ENCODE data around the gene GREB1.

Gene GREB1

GRCh38 chr2:11540148-11540995 lies 6.5 kb downstream of the GREB1 start:
- CTCF ChIA-PET, result interaction anchor here (0.6 kb wide), 1 partner anchor 811 kb away, joined by 3 read pairs; no protein-coding TSS in a partner anchor
- no peaks in the 10 kb centered on the region for H3K9me3 ChIP-seq (ENCODE audit: control insufficient read depth, insufficient read depth, low read depth, low read length)
- H3K4me3 ChIP-seq (ENCODE audit: low read depth, low read length), result no peak overlapping the region
- no peak overlapping the region for H3K27ac ChIP-seq (ENCODE audit: extremely low read depth, low read depth, low read length)
- no peaks in the 10 kb centered on the region for H3K36me3 ChIP-seq (ENCODE audit: control insufficient read depth in 2 of 2, insufficient read depth in 1 of 2, low read length in 2 of 2)
- H3K4me1 ChIP-seq (ENCODE audit: control insufficient read depth, insufficient read depth, low read length), result no peaks in the 10 kb centered on the region; the same call in 1 of the 2 replicates
- TF ChIP-seq SCRT1 (tag by site-specific recombination; IDR thresholded peaks at IDR 0.05; ENCODE audit: borderline replicate concordance) (0 out of 2 replicates have a peak, but pooled peaks have one; percentile 17), SCRT2 (tag by site-specific recombination; IDR thresholded peaks at IDR 0.05) (peak; percentile 91), ZNF335 (tag by site-specific recombination; conservative IDR thresholded peaks at IDR 0.05) (0 out of 2 replicates have a peak, but pooled peaks have one; percentile 25), ZIC2 (tag by site-specific recombination; IDR thresholded peaks at IDR 0.05) (peak; percentile 32; the same call in 1 of the 2 replicates), AEBP2 (tag by site-specific recombination; IDR thresholded peaks at IDR 0.05; ENCODE audit: borderline replicate concordance) (no peak), SP7 (tag by site-specific recombination; IDR thresholded peaks at IDR 0.05) (0 out of 2 replicates have a peak, but pooled peaks have one; percentile 22), ZNF416 (tag by site-specific recombination; IDR thresholded peaks at IDR 0.05) (no peak)
- POLR2A ChIA-PET, result no interaction called here

GRCh38 chr2:11540996-11541692 lies 7.3 kb downstream of the GREB1 start:
- H3K4me1 ChIP-seq (ENCODE audit: control insufficient read depth, insufficient read depth, low read length), result no peaks in the 10 kb centered on the region
- H3K27ac ChIP-seq (ENCODE audit: extremely low read depth, low read depth, low read length), result no peak overlapping the region
- no peaks in the 10 kb centered on the region for H3K36me3 ChIP-seq (ENCODE audit: control insufficient read depth in 2 of 2, insufficient read depth in 1 of 2, low read length in 2 of 2)
- no peaks in the 10 kb centered on the region for H3K9me3 ChIP-seq (ENCODE audit: control insufficient read depth, insufficient read depth, low read depth, low read length)
- POLR2A ChIA-PET, result no interaction called here
- CTCF ChIA-PET, result no interaction called here
- H3K4me3 ChIP-seq (ENCODE audit: low read depth, low read length), result no peak overlapping the region
- TF ChIP-seq EGR2 (tag by site-specific recombination; IDR thresholded peaks at IDR 0.05; ENCODE audit: low read depth), result no peak

- TF ChIP-seq SCRT2 (tag by site-specific recombination; IDR thresholded peaks at IDR 0.05) (peak; percentile 71), CTCF (tag by site-specific recombination; IDR thresholded peaks at IDR 0.05) (no peak), GLI4 (tag by site-specific recombination; IDR thresholded peaks at IDR 0.05) (no peak)
- Histone ChIP-seq H3K36me3 (ENCODE audit: control insufficient read depth in 2 of 2, insufficient read depth in 1 of 2, low read length in 2 of 2) (no peaks in the 10 kb centered on the region), H3K9me3 (ENCODE audit: control insufficient read depth, insufficient read depth, low read depth, low read length) (no peaks in the 10 kb centered on the region), H3K4me3 (ENCODE audit: low read depth, low read length) (no peak overlapping the region), H3K27ac (ENCODE audit: extremely low read depth, low read depth, low read length) (no peak overlapping the region), H3K4me1 (ENCODE audit: control insufficient read depth, insufficient read depth, low read length) (no peaks in the 10 kb centered on the region)
- ChIA-PET POLR2A (no interaction called here), CTCF (no interaction called here)
These were observed 7.9 kb downstream of the GREB1 start for GRCh38 chr2:11541693-11542274.

GRCh38 chr2:11542275-11542819 lies 8.5 kb downstream of the GREB1 start:
- POLR2A ChIA-PET, result no interaction called here
- H3K4me1 ChIP-seq (ENCODE audit: control insufficient read depth, insufficient read depth, low read length), result no peaks in the 10 kb centered on the region
- H3K4me3 ChIP-seq (ENCODE audit: low read depth, low read length), result no peak overlapping the region
- H3K36me3 ChIP-seq (ENCODE audit: control insufficient read depth in 2 of 2, insufficient read depth in 1 of 2, low read length in 2 of 2), result no peaks in the 10 kb centered on the region
- H3K27ac ChIP-seq (ENCODE audit: extremely low read depth, low read depth, low read length), result no peak overlapping the region
- no peaks in the 10 kb centered on the region for H3K9me3 ChIP-seq (ENCODE audit: control insufficient read depth, insufficient read depth, low read depth, low read length)
- CTCF ChIA-PET, result interaction anchor here (1.1 kb wide), 1 partner anchor 9 kb away, joined by 6 read pairs; the partner anchor contains the start of gene GREB1
- TF ChIP-seq ZNF791 (tag by site-specific recombination; IDR thresholded peaks at IDR 0.05), result no peak
- no peak for TF ChIP-seq ZNF518A (tag by site-specific recombination; conservative IDR thresholded peaks at IDR 0.05; ENCODE audit: low read depth)
